NCI-H1417 treated with DMSO at 0.1 percent for 48 hours (cell line): ENCODE data around the gene ST6GALNAC4.

Experiments used
- DNase-seq: peaks from one replicate; lab custom pipeline; 2025; lab: John Stamatoyannopoulos, UW

The ST6GALNAC4 gene, protein sequence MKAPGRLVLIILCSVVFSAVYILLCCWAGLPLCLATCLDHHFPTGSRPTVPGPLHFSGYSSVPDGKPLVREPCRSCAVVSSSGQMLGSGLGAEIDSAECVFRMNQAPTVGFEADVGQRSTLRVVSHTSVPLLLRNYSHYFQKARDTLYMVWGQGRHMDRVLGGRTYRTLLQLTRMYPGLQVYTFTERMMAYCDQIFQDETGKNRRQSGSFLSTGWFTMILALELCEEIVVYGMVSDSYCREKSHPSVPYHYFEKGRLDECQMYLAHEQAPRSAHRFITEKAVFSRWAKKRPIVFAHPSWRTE

DNA sequence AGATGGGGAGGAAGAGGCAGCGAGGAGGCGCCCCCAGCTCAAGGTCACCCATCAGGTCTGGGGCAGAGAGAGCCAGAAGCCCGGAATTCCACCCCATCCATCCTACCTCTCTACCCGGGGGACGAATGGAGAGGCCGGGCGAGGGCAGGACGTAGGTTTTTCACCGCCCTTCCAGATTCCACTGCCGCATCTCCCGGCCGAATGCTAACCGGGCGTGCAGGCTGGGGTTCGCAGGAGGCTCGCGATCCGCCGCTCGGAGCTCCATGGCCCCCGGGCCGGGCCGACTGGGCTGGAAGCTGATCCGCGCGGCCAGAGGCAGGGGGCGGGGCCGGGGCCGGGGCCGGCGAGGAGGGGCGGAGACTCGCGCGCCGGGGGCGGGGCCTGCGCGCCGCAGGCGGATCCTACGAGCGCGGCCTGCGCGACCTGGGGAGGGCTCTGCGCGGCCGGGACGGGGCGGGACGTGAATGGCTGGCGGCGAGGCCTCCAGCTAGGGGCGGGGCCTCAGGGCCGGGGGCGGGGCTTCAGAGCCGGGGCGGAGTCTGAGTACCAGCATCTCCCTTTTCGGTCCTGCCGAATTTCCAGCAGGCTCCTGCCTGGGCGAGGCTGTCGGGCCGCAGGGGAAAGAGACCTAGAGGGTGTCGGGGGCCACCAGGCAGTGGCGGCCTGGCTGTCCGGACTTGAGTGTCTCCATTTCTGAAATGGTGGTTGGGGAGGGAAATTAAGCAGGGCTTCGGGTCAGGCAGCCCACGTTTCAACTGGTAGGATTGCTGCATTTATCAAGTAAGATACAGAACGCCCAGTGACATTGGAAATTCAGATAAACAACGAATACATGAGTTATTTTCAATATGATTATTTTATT is at the start of gene ST6GALNAC4:
Gene ST6GALNAC4 (minus strand): TSS at position 322 of the 862 bp plus-strand sequence. CDS start 622 bp downstream, outside the sequence.
- peak; percentile 17 for DNase-seq

DNA sequence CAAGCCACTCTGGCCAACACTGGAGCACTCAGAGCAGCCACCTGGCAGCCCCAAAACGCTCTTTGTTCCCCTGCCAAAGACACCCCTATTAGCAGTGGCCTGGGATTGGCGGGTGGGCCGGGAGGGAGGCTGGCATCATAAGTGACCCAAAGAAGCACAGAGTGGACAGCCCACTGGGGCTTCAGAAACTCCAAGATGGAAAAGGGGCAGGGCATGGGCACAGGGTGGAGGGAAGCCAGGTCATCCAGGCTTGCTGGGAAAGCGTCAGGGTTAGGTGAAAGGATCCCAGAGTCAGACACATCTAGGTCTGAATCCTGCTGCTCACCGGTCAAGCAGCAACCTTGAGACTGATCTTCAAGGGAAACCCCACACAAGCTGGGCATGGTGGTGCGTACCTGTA is 49.1 kb upstream of the ST6GALNAC4 start:
- no peak for DNase-seq

DNA sequence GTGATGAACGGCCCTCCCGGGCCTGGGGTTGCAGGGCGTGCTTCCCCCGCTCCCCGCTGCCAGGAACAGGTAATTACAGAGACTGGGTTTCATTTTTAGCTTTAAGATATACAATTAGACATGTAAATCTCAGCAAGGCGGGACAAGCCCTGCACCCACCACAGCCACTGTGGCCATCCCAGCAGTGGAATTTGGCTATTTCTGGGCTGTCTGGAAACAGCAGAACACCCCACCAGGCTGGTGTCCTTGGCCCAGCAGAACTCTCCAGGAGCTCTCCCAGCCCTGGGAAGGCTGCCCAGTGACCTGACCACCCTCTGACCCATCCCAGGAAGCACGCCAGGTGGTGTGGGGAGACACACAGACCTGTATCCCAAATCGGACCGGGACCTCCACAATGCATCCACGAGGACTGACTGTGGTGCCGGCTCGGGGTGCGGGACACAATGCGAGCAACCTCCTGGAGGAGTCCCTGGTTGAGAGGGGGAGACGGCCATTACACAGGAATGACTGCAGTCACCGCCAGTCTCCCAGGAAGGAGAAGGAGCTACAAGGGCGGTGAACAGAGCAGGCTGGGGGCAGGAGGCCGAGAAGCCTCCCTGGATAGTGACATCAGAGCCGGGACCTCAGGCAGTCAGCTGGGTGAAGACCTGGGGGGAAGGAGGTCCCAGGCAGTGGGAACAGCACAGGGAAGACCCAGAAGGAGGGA is 46.7 kb upstream of the ST6GALNAC4 start:
- no peak for DNase-seq

DNA sequence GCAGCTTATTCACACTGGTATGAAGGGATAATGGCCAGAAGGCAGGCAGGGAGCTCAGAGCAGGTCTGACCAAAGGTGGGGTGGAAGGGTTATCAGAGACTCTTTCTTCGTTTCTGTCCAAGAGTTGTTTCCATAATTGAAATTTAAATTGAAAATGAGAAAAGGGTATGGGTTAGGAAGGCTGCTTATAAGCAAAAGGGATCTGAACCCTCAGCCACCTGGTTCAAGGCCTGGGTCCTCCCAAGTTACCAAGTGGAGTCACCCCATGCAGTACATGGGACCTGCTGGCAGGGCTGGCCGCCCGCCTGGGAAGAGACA is 46.2 kb upstream of the ST6GALNAC4 start:
- no peak for DNase-seq

DNA sequence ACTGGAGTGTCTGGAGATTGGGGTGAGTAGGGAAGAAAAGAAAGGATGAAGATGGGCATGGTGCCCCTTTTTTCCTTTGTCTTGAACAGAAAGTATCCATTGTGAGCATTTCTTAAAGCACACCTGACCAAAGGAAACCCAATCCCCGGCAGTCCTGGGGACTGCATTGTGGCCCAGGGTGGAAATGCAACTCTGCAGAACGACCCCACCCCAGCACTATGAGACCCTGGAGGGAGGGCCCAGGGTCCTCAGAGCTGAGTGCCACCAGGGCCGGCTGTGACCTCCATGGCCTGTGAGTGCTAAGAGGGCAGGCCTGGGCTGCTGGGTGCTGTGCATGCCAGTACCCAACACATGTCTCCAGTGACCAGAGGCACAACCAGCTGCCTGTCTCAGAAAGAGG is 45.4 kb upstream of the ST6GALNAC4 start:
- DNase-seq, result no peak

DNA sequence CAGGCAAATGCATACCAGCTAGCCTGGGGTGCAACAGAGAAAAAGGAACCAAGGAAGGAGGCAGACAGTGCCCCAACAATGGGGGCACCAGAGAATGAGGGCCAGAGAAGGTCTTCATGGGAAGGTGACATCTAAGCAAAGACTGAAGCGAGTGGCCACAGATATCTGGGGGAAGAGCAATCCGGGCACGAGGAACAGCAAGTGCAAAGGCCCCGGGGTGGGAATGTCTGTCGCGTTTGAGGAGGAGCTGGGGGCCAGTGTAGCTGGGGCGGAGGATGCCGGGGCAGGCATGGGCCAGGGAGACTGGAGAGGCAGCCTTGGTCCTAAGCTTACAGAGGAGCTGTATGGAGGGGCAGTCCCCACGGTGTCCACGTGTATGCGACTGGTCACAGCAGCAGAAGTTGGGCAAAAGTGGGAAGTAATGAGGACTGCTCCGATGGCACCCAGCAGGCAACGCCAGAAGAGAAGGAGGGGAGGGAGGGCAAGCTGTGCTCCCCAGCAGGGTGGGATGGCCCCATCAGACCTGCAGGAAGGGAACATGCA is 44.8 kb upstream of the ST6GALNAC4 start:
- DNase-seq, result no peak

DNA sequence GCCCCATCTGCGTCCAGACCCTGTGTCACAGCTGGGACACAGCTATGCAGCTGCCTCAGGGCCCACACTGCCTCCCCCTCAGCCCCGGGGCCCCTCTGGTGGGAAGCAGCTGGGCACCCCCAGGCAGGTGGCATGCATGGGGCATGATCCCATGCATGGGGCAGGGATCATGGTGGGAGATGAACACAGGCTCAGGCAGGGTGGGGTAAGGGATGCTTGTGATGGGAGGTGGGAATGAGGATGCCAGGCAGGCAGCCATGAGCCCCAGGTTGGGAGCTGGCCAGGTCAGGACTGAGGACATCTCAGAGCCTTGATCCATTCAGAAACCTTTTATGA is 44.3 kb upstream of the ST6GALNAC4 start:
- DNase-seq, result no peak

DNA sequence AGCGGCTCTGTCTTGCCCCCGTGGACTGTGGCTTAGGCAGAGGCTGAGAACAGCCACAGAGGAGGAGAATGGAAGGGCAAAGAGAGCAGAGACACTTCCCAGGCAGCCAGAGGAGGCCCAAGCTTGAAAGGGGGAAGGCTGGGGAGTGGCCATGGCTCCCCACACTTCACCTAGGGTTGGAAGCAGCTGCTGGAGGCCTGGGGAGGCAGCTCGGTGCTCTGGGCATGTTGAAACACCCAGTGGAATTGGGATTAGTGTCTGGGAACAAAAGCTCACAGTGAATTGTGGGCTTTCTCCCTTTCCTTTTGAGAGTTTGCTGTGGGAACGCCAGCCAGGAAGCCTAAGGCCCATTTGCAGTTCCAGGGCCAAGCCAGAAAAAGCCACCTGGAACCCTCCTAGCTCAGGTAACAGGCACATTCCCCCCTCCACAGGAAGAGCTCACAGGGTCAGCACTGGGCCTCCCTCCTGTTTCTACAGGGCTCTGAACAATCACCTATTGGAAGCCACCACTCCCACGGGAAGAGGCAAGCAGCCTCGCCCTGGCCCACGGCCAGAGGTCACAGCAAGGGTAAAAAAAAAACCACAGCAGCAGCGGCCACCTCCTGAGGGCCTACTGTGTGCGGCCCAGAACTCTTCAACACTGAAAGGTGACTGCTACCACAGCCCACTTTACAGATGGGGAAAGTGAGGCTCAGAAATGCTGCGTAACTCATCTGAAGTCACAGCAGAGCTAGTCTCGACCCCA is 43.7 kb upstream of the ST6GALNAC4 start:
- no peak for DNase-seq

DNA sequence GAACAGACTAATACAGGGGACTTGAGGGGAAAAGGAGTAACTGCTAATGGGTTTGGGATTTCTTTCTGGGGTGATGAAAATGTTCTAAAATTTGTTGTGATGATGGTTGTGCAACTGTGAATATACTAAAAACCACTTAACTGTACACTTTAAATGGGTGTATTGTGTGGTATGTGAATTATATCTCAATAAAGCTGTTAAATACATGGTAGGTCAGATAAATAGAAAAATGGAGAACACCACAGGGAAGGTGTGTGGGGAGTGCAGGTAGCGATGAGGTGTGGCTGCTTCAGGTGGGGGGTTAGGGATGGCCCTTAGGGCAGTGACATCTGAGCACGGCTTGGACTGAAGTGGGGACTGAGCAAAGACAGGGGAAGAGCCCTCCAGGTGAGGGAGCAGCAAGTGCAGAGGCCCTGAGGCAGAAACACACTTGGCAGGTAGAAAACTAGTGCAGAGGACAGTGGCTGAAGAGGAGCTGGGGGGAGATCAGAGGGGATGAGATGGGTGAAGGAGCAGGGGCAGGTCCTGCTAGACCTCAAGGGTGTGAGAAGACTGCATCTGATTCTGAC is 43.1 kb upstream of the ST6GALNAC4 start:
- DNase-seq, result no peak

DNA sequence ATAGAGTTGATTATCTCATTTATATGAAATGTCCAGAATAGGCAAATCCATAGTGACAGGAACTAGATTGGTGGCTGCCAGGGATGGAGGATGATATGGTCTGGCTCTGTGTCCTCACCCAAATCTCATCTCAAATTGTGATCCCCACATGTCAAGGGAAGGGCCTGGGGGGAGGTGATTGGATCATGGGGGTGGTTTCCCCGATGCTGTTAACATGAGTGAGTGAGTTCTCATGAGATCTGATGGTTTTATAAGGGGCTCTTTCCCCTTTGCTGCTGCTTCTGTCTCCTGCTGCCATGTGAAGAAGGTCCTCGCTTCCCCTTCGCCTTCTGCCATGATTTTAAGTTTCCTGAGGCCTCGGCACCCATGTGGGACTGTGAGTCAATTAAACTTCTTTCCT is 42.6 kb upstream of the ST6GALNAC4 start:
- DNase-seq, result no peak

DNA sequence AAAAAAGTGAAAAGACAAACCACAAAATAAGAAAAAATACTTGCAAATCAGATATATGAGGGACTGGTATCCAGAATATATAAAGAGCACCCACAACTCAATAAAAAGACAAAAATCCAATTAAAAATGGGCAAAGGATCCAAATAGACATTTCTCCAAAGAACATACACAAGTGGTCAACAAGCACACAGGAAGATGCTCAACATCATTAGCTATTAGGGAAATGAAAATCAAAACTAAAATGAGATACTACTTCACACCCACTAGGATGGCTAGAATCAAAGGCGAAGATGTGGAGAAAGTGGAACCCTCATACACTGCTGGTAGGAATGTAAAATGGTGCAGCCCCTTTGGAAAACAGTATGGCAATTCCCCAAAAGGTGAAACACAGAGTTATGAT is 41.9 kb upstream of the ST6GALNAC4 start:
- no peak for DNase-seq

DNA sequence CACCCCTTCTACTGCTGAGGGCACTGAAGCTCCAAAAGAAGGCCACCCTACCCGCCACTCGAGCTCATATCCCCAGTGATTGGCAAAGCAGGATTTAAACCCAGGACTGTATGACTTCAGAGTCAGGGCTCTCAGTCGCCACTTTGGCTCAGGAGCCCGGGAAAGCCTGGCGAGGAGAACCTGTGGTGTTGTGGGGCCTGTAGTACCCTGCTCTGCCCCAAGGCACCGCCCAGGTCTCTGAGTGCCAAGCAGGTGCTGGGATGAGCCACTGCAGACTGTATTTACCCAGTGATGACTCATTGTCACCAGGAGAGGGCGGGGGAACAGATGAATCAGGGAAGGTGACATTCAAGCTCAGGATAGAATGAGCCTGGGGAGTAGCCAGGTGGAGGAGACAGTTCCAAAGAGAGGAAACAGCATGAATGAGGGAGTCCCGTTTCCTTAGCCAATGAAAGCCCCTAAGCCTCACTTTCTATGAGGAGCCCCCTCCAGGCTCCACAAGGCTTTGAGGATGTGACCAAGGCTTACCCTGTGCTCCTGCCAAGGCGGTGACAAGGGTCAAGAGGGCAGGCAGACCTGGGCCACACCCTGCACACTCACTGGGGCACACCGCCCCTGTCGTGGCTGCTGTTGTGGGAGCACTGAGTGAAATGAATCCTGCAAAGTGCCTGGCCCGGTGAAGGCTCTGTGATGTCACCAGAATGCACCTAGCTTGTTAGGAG is 38.6 kb upstream of the ST6GALNAC4 start:
- DNase-seq, result peak; percentile 94

DNA sequence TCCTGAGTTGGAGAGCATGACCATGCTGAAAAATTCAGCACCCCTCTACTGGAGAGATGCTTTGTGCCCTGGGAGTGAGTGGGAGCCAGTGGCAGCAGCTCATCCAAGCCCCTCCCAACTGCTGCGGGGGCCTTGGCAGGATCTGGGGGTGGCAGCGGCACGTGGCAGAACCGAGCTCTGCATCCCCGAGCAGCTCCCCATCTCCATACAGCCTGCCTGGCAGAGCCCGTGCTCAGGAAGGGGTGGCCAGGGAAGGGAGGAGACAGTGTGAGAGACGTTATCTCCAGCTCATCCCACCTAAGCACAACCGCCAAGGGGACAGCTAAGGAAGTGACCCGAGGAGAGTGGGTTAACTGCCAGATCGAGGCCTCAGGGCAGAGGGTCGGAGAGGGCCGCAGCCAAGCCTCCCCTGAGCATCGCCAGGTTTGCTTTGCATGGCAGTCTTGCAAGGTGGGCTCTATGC is 38.0 kb upstream of the ST6GALNAC4 start:
- no peak for DNase-seq

DNA sequence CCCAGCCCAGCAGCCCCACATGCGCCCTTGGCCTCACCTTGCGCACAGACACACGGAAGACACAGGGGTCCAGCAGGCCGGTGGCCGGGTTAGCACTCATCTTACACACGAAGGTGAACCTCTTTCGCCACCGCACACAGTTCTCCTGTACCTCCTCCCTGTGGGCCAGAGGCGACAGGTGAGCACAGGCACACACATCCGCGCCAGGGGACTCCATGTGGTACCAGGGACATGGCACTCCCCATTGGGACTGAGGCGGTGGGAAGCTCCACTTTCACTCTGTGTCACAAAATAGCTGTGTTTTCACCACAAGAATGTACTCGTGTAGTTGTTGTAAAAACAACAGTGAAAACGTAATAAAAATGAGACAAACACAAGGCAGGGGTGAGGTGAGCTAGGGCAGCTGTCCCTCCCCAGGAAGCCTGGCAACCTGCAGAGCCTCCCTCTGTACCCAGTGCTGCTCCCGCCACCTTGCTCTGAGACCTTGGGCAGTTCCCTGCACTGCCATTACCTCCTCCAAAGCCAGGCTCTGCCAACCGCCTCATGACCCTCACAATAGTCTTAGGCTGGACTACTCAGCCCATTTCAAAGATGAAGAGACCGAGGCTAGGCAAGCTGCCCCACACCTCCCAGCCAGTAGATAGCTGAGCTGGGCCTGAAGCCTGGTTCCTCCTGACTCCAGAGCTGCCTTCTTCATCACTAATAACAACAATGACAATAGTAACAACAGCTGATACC is 37.1 kb upstream of the ST6GALNAC4 start:
- DNase-seq, result no peak

DNA sequence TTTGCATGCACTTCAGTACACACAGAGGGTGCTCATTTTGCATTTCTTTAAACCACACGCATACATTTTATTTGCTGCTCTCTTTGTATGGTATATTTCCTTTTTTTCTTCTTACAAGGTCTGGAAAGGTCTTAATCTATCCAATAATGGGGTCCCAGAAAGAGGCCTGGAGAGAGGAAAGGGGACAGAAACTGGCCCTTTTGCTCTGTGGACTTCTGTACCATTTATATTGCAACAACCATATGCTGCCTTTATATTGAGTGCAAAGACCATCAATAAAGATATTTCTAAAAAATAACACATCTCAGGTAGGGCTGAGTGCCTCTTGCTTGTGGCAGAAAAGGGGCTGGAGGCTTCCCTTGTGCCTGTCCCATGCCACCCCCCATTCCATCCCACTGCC is 36.3 kb upstream of the ST6GALNAC4 start:
- DNase-seq, result no peak

DNA sequence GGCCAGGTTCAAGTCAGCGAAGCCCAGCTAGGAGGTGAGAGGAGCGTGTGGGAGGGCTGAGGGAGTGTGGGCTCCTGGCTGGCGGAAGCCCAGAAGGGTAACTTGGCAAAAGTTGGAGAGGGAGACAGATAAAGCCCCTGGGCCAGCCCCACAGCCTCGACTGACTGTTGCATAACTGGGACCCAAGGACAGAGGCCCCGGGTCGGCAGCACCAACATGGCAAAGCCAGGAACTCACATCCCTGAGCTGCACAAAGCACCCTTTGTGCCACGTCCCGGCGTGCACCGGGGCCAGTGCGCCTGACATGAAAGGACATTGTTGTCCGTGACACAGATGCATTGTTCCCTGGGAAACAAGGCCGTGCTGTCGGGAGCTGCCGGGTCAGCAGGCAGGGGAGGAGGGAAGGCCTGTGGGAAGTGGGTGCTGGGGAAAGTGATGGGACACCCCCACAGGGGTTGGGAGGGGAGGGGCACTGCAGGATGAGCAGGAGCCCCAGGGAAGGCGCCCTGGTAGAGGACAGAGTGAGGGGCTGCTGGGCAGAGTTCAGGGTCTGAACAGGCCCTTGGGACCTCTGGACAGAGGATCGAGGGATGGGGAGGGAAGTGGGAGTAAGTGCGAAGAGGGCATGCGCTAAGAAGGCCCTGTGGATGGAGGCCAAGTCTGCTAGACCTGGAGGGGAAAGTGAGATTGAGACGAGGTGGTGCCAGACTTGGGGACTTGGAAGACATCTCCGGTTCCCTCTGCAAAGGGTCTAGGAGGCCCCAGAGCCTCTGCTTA is 33.9 kb upstream of the ST6GALNAC4 start:
- DNase-seq, result no peak

DNA sequence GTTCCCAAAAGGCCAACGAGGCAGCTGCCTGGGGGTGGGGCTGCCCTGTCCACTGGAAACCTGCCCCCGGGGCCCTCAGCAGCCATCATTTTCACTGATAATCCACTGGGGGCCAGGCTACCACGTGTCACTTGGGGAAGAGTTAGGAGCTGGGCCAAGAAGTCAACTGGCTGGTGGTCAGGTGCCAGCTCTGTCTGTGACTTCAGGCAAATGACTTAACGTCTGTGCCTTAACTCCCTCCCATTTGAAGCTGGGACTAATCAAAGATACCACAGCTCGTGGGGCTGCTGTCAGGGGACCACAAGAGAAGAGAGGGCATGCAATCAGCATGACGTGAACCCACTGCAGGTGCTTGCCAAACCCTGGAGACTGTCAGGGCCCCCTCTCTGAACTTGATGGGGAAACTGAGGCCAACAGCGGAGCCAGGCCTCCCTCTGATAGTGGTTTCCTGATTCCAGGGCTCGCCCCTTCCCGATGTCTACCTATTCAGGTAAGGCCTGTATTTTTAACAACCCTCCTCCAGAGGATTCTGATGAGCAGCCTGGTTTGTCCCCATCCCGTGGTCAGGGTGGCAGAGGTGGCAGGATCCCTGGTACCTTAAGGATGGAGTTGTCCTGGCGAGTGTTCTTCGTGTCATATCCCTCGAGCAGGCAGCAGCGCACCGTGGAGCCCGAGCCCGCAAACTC is 33.1 kb upstream of the ST6GALNAC4 start:
- DNase-seq, result no peak

DNA sequence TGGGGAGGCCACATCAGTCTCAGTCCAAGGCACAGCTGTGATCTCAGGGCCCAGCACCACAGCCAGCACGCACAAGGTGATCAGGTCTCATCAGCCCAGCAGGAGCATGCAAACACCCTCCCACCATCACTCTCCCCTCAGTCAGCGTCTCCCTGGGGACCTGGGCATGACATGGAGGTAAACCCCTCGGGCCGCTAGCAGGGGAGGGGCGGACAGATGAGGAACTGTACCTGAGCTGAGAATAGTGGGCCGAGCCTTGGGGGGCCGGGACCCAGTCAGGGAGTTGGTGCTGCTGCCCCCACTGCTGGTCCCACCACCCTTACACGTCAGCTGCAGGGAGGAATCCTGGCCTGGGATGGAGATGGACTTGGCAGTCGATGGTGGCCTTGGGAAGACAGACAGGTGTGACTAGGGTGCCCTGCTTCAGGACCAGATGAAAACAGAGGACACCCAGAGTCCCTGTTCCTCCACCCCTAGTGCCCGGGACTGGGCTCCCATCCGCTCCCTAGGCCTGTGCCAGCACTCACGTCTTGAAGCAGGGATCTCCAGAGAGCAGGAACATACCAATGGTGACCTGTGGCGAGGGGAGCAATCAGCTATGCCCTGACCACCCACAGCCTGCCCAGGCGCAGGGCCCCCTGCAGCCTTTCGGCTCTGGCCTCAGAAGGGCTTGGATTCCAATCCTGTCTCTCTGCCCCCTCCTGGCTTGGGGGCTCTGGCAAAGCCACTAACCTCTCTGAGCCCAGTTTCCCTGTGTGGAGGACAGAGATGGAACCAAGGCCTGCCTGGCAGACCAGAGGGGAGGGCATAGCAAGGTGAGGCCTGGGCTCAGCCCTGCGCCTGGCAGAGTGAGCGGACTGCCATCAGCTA is 31.2 kb upstream of the ST6GALNAC4 start:
- DNase-seq, result no peak
